Measurements from ENCODE around the gene USP17L15. TPM values are rescaled to one million over a fixed set of nuclear protein-coding genes. Genes with fewer than 3 reads are reported as not detected.
"Not testable (repeated sequence)": the region's sequence is repeated elsewhere in the genome, so short reads cannot be mapped to it uniquely, and the experiment has no call there.

The USP17L15 gene
- not detected in 2 replicates for total RNA-seq

- DNase-seq: not testable (repeated sequence)
Observed at GRCh38 chr4:9234085-9234484, at the start of gene USP17L15. Gene USP17L15, plus strand, starts transcription at chr4:9234385. Its CDS starts 0 bp downstream, at chr4:9234385.

GRCh38 chr4:9210357-9210756 is 23.8 kb upstream of the USP17L15 start, which contains the start of gene USP17L10:
Gene USP17L10, plus strand, starts transcription at chr4:9210657. Its CDS starts 0 bp downstream, at chr4:9210657.
- DNase-seq: not testable (repeated sequence)

- not testable (repeated sequence) for DNase-seq
Observed at GRCh38 chr4:9214701-9215100, 19.5 kb upstream of the USP17L15 start.

- not testable (repeated sequence) for DNase-seq
Observed at GRCh38 chr4:9215105-9215504, 19.1 kb upstream of the USP17L15 start, which contains the start of gene USP17L11. Gene USP17L11, plus strand, starts transcription at chr4:9215405. Its CDS starts 0 bp downstream, at chr4:9215405.

- not testable (repeated sequence) for DNase-seq
Observed at GRCh38 chr4:9219852-9220251, 14.3 kb upstream of the USP17L15 start, which contains the start of gene USP17L12. Gene USP17L12, plus strand, starts transcription at chr4:9220152. Its CDS starts 0 bp downstream, at chr4:9220152.

- not testable (repeated sequence) for DNase-seq
Observed at GRCh38 chr4:9224596-9224995, 9.6 kb upstream of the USP17L15 start, which contains the start of gene USP17L13. Gene USP17L13, plus strand, starts transcription at chr4:9224896. Its CDS starts 0 bp downstream, at chr4:9224896.

- not testable (repeated sequence) for DNase-seq
Observed at GRCh38 chr4:9230249-9230648, 3.9 kb upstream of the USP17L15 start.

- DNase-seq: peak; percentile 0
Observed at GRCh38 chr4:9238461-9238860, 4.3 kb downstream of the USP17L15 start.

- not testable (repeated sequence) for DNase-seq
Observed at GRCh38 chr4:9243579-9243978, 9.4 kb downstream of the USP17L15 start, which contains the start of gene USP17L17. Gene USP17L17, plus strand, starts transcription at chr4:9243879. Its CDS starts 0 bp downstream, at chr4:9243879.

- DNase-seq: peak; percentile 0
Observed at GRCh38 chr4:9247953-9248680, 13.9 kb downstream of the USP17L15 start, which contains the start of gene USP17L18. Gene USP17L18, plus strand, starts transcription at chr4:9248630. Its CDS starts 0 bp downstream, at chr4:9248630.

GRCh38 chr4:9253078-9253477 is 18.9 kb downstream of the USP17L15 start, which contains the start of gene USP17L19:
Gene USP17L19, plus strand, starts transcription at chr4:9253378. Its CDS starts 0 bp downstream, at chr4:9253378.
- DNase-seq: not testable (repeated sequence)

- not testable (repeated sequence) for DNase-seq
Observed at GRCh38 chr4:9257824-9258223, 23.6 kb downstream of the USP17L15 start, which contains the start of gene USP17L20. Gene USP17L20, plus strand, starts transcription at chr4:9258124. Its CDS starts 0 bp downstream, at chr4:9258124.

- not testable (repeated sequence) for DNase-seq
Observed at GRCh38 chr4:9262572-9262971, 28.4 kb downstream of the USP17L15 start, which contains the start of gene USP17L21. Gene USP17L21, plus strand, starts transcription at chr4:9262872. Its CDS starts 0 bp downstream, at chr4:9262872.

- not testable (repeated sequence) for DNase-seq
Observed at GRCh38 chr4:9267319-9267718, 33.1 kb downstream of the USP17L15 start, which contains the start of gene USP17L22. Gene USP17L22, plus strand, starts transcription at chr4:9267619. Its CDS starts 0 bp downstream, at chr4:9267619.

- DNase-seq: not testable (repeated sequence)
Observed at GRCh38 chr4:9271719-9272118, 37.5 kb downstream of the USP17L15 start.

Other genes with a start within 250 kb of the USP17L15 start
- not detected in 2 replicates for gene FAM90A26, start 64.0 kb upstream of the USP17L15 start, total RNA-seq
- not detected in 2 replicates for gene USP17L10, start 23.7 kb upstream of the USP17L15 start, total RNA-seq
- not detected in 2 replicates for gene USP17L11, start 19.0 kb upstream of the USP17L15 start, total RNA-seq
- gene USP17L12, start 14.2 kb upstream of the USP17L15 start, total RNA-seq: not detected in 2 replicates
- not detected in 2 replicates for gene USP17L13, start 9.5 kb upstream of the USP17L15 start, total RNA-seq
- not detected in 2 replicates for gene USP17L17, start 9.5 kb downstream of the USP17L15 start, total RNA-seq
- not detected in 2 replicates for gene USP17L18, start 14.2 kb downstream of the USP17L15 start, total RNA-seq
- not detected in 2 replicates for gene USP17L19, start 19.0 kb downstream of the USP17L15 start, total RNA-seq
- gene USP17L20, start 23.7 kb downstream of the USP17L15 start, total RNA-seq: not detected in 2 replicates
- gene USP17L21, start 28.5 kb downstream of the USP17L15 start, total RNA-seq: not detected in 2 replicates
- not detected in 2 replicates for gene USP17L22, start 33.2 kb downstream of the USP17L15 start, total RNA-seq
- not detected in 2 replicates for gene USP17L24, start 90.8 kb downstream of the USP17L15 start, total RNA-seq
- not detected in 2 replicates for gene USP17L25, start 95.5 kb downstream of the USP17L15 start, total RNA-seq
- not detected in 2 replicates for gene USP17L26, start 100.3 kb downstream of the USP17L15 start, total RNA-seq
- not detected in 2 replicates for gene USP17L5, start 105.0 kb downstream of the USP17L15 start, total RNA-seq
- gene USP17L27, start 109.8 kb downstream of the USP17L15 start, total RNA-seq: not detected in 2 replicates
- gene USP17L28, start 114.5 kb downstream of the USP17L15 start, total RNA-seq: not detected in 2 replicates
- not detected in 2 replicates for gene USP17L29, start 119.3 kb downstream of the USP17L15 start, total RNA-seq
- not detected in 2 replicates for gene USP17L30, start 128.7 kb downstream of the USP17L15 start, total RNA-seq
- not detected in 2 replicates for gene DEFB131A, start 210.0 kb downstream of the USP17L15 start, total RNA-seq

All from dermis blood vessel endothelial cell (primary cell).